ENCODE measurements around the gene ATP5F1E. TPM values are rescaled to one million over a fixed set of nuclear protein-coding genes. Genes with fewer than 3 reads are reported as not detected.
"Not testable (repeated sequence)": the region's sequence is repeated elsewhere in the genome, so short reads cannot be mapped to it uniquely, and the experiment has no call there.

ATP5F1E gene
- total RNA-seq, 1 donor = 35.7 TPM

DNA sequence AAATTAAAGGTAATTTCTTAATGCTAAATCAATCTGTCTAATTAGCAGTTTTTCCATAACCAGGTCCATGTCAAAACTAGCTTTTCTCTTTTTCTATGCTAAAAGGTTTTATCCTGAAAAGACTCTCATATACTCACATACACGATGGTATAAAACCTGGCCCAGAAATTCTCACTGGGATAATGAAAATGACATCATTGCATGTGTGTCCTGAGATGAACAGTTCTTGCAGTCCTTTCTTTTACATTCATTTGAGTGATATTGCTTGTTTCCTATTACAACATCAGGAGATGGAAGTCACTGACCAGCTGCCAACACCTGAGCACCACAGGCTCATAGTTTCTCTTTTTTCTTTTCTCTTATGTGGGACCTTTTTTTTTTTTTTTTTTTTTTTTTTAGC is 18.3 kb upstream of the ATP5F1E start:
- no peaks in the 10 kb centered on the region for H3K9me3 ChIP-seq (ENCODE audit: low read depth, low read length)
- no peaks in the 10 kb centered on the region for H3K4me1 ChIP-seq (ENCODE audit: insufficient read depth, low read length)
- no peak overlapping the region for H3K4me3 ChIP-seq (ENCODE audit: low read length)
- H3K27me3 ChIP-seq (ENCODE audit: insufficient read depth, low read length) = peaks cover 9% of the 10 kb centered on the region

DNA sequence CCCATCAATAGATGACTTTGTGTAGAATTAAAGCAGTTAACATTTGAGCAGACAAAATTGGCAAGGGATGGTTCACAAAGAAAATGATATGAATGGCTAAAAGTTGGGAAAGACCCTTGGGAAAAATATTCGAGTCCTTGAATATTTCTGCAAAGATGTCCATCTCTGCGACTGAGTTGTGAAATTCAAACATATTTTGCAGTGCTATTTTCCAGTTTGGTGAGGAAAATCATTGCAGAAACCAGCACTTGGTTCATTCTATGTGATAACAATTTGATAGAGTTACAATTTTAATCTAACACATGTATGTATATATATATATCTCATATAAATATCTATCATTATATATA is 16.5 kb upstream of the ATP5F1E start:
- Histone ChIP-seq H3K4me1 (ENCODE audit: insufficient read depth, low read length) (peaks cover 3% of the 10 kb centered on the region), H3K4me3 (ENCODE audit: low read length) (no peak overlapping the region), H3K9me3 (ENCODE audit: low read depth, low read length) (no peaks in the 10 kb centered on the region), H3K27me3 (ENCODE audit: insufficient read depth, low read length) (peaks cover 9% of the 10 kb centered on the region)

DNA sequence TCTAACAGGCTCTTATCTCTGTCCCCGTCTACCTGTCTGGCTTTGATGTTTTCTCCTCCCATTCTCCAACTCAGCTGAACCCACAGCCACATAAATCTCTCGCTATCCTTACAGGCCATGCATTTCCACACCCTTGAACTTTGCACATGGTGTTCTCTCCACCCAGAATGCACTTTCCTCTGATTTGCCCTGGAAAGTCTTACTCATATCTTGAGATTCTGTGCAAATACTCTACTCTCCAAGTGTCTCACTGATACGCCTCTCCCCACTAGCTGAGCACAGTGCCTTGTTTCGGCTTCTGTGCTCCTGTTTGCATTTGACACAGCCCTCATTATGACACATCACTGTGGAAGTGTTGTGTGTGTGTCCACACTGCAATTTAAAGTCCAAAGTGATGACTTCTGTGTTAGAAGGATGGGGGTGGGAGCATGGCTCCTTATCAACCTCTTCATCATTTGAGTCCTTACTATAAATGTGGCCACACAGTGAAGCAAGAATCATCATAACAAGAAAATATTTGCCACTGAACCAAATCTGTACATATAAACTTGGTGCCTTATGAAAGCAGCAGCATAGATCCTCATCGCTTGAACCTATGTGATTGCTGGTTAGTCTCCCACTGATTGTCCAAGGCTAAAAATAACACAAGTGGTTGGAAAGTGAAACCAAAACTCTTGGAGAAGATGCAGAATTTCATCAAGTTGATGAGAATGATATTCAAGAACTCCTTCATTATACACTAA is 16.0 kb upstream of the ATP5F1E start:
- peaks cover 9% of the 10 kb centered on the region for H3K4me1 ChIP-seq (ENCODE audit: insufficient read depth, low read length)
- no peak overlapping the region for H3K4me3 ChIP-seq (ENCODE audit: low read length)
- H3K27me3 ChIP-seq (ENCODE audit: insufficient read depth, low read length) = peaks cover 9% of the 10 kb centered on the region
- no peaks in the 10 kb centered on the region for H3K9me3 ChIP-seq (ENCODE audit: low read depth, low read length)

DNA sequence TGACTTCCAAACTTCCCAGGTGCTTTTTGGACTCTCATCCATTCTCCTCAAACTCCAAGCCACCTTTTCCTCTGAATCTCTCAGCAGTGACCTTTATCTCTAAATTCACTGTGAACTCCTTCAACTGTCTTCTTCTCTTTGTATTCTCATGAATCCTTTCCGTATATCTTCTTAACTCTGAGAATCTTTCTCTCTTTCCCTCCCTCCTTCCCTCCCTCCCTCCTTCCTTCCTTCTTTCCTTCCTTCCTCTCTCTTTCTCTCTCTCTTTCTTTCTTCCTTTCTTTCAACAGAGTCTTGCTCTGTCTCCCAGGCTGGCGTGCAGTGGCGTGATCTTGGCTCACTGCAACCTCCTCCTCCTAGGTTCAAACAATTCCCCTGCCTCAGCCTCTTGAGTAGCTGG is 14.7 kb upstream of the ATP5F1E start:
- H3K4me1 ChIP-seq (ENCODE audit: insufficient read depth, low read length) = peaks cover 15% of the 10 kb centered on the region
- no peak overlapping the region for H3K4me3 ChIP-seq (ENCODE audit: low read length)
- H3K9me3 ChIP-seq (ENCODE audit: low read depth, low read length) = no peaks in the 10 kb centered on the region
- H3K27me3 ChIP-seq (ENCODE audit: insufficient read depth, low read length) = peaks cover 9% of the 10 kb centered on the region

DNA sequence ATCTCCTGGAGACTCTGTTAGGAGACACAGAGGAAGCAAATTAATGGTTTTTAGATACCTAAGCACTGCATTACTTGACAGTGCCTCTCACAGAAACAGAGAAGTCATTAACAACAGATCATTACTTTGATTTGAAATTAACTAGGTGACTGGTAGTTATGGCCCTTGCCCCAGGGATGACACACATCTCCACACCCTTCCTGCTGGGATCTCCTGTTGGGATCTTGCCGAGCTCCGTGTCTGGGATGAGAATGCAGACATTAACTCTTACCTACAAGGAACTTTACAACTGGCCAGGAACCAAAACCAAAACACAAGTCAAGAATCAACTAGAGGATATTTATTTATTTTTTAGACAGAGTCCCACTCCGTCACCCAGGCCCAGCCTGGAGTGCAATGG is 12.7 kb upstream of the ATP5F1E start:
- H3K9me3 ChIP-seq (ENCODE audit: low read depth, low read length) = no peaks in the 10 kb centered on the region
- H3K4me1 ChIP-seq (ENCODE audit: insufficient read depth, low read length) = peaks cover 36% of the 10 kb centered on the region
- H3K4me3 ChIP-seq (ENCODE audit: low read length) = no peak overlapping the region
- H3K27me3 ChIP-seq (ENCODE audit: insufficient read depth, low read length) = no peaks in the 10 kb centered on the region

DNA sequence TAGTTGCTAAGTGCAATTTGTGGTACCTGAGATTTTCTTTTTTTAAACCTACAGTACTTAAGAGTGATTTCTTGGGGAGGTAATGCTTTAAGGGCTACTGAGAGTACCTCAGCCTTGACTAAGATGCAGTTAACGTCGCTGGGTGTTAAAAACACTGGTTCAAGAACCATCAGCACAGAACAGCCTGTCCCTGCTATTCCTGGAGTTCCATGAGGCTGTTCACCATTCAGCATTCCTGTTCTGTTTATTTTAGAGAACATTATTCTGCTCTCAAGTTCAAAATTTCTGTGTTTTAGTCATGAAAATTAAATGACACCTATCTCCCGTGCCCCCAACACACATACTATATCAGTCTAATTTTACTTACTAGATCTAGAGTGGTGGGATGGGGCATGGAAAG is 12.2 kb upstream of the ATP5F1E start:
- no peaks in the 10 kb centered on the region for H3K9me3 ChIP-seq (ENCODE audit: low read depth, low read length)
- no peaks in the 10 kb centered on the region for H3K27me3 ChIP-seq (ENCODE audit: insufficient read depth, low read length)
- no peak overlapping the region for H3K4me3 ChIP-seq (ENCODE audit: low read length)
- H3K4me1 ChIP-seq (ENCODE audit: insufficient read depth, low read length) = peaks cover 39% of the 10 kb centered on the region

DNA sequence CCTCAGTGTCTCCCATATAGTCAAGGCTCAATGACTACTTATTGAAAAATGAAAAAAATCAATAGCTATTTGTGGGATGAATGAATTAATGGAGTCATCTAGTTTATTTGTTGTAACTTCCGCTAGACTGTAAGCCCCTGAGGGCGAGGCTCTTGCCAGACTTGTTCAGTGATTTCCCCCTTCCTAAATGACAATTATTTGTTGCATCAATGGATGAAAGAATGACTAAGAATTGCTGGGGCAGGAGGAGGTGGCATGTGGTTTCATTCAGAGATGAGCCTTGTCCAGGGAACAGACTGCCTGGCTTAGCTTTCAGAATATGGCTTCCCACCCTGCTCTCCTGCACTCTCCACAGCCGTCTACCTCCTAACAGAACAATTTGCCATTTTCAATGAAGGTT is 11.6 kb upstream of the ATP5F1E start:
- Histone ChIP-seq H3K9me3 (ENCODE audit: low read depth, low read length) (no peaks in the 10 kb centered on the region), H3K4me1 (ENCODE audit: insufficient read depth, low read length) (peaks cover 39% of the 10 kb centered on the region), H3K4me3 (ENCODE audit: low read length) (no peak overlapping the region), H3K27me3 (ENCODE audit: insufficient read depth, low read length) (no peaks in the 10 kb centered on the region)

DNA sequence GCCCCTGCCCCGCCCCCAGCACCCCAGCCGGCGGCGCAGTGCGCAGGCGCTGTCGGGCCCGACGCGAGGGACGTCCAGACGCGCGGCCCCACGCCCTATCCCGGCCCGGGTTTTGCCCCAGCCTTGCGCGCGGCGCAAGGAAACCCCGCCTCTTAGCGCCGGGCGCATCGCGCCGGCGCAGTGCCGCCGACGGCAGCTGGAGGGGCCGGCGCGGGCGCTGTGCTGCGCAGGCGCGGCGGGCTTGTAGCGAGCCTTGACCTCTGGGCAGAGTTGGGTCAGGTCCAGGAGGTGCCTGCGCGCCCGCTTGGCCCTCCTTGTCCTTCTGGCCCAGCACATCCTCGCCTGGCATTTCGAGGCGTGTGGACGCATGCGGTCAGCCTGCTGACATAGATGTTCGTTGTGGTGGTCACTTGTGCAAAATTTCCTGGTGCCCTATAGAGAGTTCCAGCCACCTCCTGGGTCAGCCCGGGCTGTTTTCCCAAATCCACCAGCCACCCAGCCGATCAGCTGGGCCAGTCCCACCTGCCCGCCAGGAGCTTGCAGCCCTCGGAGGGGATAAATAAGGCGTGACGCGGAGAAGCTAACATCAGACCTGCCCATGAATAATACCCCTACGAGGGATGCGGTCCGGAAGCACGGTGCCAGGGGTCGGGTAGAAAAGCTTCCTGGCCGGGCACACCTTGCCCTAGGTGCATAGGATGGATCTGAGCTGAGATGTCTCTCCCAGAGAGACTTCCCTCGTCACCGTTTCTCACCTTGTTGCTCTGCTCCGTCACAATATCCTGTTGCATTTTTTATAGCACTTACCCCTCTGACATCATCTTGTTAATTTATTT is 10.9 kb upstream of the ATP5F1E start:
- Histone ChIP-seq H3K4me3 (ENCODE audit: low read length) (peak overlapping the region; percentile 80), H3K9me3 (ENCODE audit: low read depth, low read length) (no peaks in the 10 kb centered on the region), H3K4me1 (ENCODE audit: insufficient read depth, low read length) (peaks cover 39% of the 10 kb centered on the region), H3K27me3 (ENCODE audit: insufficient read depth, low read length) (no peaks in the 10 kb centered on the region)

DNA sequence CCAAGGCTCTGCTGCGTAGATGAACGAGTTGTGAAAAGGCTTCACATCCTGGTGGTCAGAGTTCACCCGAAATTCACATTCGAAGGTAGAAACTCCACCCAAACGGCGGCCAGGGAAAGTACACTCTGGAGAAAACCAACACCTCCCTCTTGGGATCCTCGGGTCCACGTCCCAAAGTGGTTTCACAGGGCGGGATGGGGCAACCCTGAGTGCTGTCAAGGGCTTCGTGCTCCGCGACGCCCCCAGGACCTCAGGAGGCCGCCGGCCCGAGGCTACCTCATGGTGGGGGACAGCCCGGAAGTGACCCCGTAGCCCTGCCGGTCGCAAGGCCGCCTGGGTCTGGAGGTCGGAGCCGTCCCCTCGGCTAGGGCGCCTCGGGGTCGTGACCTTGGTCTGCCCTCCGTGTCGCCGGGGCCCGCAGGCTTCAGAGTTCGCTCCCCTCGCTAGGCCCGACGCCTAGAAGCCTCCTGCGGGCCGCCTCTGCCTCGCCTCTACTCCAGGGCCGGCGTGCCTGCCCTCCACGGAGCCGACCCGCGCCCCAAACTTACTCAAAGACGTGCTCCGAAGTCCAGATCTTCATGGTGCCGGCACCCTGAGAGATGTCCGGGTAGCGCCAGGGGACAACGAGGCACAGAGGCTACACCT is 10.1 kb upstream of the ATP5F1E start, which contains the start of gene PRELID3B:
TSS of gene PRELID3B (minus strand) at position 636 of the 645 bp plus-strand sequence. CDS start at position 580, 56 bp downstream.
- H3K27me3 ChIP-seq (ENCODE audit: insufficient read depth, low read length) = no peaks in the 10 kb centered on the region
- H3K4me1 ChIP-seq (ENCODE audit: insufficient read depth, low read length) = peaks cover 39% of the 10 kb centered on the region
- no peaks in the 10 kb centered on the region for H3K9me3 ChIP-seq (ENCODE audit: low read depth, low read length)
- peak within 1 kb of the TSS; percentile 80 for H3K4me3 ChIP-seq (ENCODE audit: low read length)

DNA sequence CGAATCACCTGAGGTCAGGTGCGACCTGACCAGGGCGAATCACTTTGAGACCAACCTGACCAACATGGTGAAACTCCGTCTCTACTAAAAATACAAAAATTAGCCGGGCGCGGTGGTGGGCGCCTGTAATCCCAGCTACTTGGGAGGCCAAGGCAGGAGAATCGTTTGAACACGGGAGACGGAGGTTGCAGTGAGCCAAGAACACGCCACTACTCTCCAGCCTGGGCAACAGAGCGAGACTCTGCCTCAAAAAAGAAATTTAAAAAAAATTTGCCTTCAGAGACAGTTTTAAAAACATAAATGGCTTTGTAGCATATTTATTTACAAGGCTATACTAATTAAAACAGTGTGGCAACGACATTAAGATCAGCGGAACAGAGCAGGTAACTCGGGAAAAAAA is 9.4 kb upstream of the ATP5F1E start:
- peak overlapping the region; percentile 80 for H3K4me3 ChIP-seq (ENCODE audit: low read length)
- not testable (repeated sequence) for H3K9me3 ChIP-seq (ENCODE audit: low read depth, low read length); H3K27me3 ChIP-seq (ENCODE audit: insufficient read depth, low read length)
- peaks cover 39% of the 10 kb centered on the region for H3K4me1 ChIP-seq (ENCODE audit: insufficient read depth, low read length)

DNA sequence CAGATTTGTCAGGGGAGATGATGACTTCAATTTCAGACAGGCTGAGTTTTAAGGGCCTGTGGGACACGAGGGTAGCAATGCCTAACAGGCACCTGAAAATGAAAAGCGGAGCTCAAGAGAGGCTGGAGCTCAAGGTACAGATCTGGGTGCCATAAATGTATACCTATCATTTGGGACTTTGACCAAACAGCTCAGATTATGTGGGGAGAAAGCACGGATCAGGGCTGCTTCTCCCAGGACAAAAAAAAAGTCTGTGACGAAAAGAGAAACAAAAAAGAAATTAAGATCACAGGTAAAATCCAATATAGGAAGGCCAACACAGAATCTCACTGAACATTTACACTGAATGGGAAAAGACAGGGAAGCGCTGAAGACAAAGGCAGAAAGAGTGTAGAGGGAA is 8.5 kb upstream of the ATP5F1E start:
- H3K4me1 ChIP-seq (ENCODE audit: insufficient read depth, low read length) = peaks cover 39% of the 10 kb centered on the region
- H3K27me3 ChIP-seq (ENCODE audit: insufficient read depth, low read length) = no peaks in the 10 kb centered on the region
- no peaks in the 10 kb centered on the region for H3K9me3 ChIP-seq (ENCODE audit: low read depth, low read length)
- H3K4me3 ChIP-seq (ENCODE audit: low read length) = no peak overlapping the region

DNA sequence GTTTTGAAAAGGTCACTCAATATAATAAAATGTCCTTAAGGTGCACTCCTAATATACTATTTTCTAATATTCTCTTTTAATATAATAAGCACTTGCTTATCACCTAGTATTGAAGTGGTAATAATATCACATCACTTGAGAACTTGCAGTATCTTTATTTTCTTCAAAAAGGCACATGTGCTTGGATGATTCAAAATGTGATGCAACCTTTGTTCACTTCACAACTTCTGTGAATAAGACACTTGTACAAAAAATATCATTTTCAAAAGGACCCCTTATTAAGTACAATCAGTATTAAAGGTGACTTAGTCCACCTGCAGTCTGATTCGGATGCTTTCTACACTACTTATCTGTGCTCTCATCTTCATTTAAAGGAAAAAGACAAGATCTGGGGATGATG is 7.1 kb upstream of the ATP5F1E start:
- Histone ChIP-seq H3K4me3 (ENCODE audit: low read length) (no peak overlapping the region), H3K9me3 (ENCODE audit: low read depth, low read length) (no peaks in the 10 kb centered on the region), H3K4me1 (ENCODE audit: insufficient read depth, low read length) (peaks cover 39% of the 10 kb centered on the region), H3K27me3 (ENCODE audit: insufficient read depth, low read length) (no peaks in the 10 kb centered on the region)

DNA sequence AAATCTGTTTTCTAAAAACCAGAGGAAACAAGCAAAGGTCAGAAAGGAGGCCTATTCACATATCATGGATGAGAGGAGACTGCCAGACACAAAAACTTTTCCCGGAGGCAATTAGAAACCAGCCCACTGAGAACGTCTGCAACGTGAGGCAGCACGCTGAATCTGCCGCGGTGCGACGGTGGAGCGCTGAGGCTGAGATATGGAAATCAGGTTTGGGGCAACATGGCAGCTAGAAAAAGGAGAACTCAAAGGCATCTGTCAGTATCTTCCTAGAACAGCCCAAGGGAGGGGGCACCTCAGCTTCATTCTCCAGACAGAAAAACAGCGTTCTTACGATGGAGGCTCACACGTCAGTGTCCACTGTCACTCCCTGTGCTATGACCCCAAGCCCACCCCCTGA is 5.3 kb upstream of the ATP5F1E start:
- H3K4me3 ChIP-seq (ENCODE audit: low read length) = no peak overlapping the region
- peaks cover 32% of the 10 kb centered on the region for H3K4me1 ChIP-seq (ENCODE audit: insufficient read depth, low read length)
- no peaks in the 10 kb centered on the region for H3K9me3 ChIP-seq (ENCODE audit: low read depth, low read length)
- H3K27me3 ChIP-seq (ENCODE audit: insufficient read depth, low read length) = no peaks in the 10 kb centered on the region

DNA sequence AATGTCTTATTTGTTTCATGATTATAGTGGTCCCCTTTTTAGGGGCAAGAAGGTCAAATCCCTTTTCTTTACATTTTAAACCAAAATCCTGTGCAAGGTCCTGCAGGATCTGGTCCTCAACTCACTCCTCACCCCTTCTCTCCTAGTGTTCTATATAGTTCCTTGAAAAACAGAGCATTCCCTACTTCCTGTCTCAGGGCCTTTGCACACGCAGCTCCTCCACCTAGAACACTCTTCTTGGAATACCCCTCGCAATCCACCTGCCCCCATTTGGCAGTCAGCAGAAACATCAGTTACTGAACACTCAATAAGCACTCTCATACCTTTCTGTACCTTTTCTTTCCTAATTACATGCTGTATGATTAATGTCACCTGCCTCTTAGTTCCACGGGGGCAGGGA is 3.2 kb upstream of the ATP5F1E start:
- H3K4me3 ChIP-seq (ENCODE audit: low read length) = no peak overlapping the region
- H3K9me3 ChIP-seq (ENCODE audit: low read depth, low read length) = no peaks in the 10 kb centered on the region
- H3K4me1 ChIP-seq (ENCODE audit: insufficient read depth, low read length) = peaks cover 26% of the 10 kb centered on the region
- no peaks in the 10 kb centered on the region for H3K27me3 ChIP-seq (ENCODE audit: insufficient read depth, low read length)

DNA sequence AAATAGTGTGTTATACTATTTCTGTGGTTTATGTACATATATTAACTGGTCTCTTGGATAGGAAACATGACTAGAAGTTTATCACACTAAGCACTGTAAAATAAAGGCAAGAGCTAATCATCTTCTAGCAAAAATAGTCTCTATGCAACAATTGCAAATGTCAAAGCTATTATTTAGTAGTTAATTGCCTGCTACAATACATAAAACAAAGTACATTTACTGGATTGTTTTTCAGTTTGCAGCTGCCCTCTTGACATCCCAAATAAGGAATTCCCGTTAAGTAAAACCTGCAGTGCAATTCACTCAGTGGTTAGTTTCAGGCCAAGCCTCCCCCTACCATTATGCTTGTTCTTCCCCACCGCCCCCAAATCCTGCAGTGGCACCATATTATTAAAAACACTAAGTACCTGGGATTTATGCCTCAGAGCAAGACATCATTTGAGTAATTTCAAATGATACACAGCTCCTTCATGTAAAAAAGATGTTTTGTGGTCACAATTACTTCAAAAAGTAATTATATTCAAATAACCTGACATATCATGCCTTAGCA is 1.6 kb upstream of the ATP5F1E start:
- no peak overlapping the region for H3K4me3 ChIP-seq (ENCODE audit: low read length)
- no peaks in the 10 kb centered on the region for H3K9me3 ChIP-seq (ENCODE audit: low read depth, low read length)
- no peaks in the 10 kb centered on the region for H3K27me3 ChIP-seq (ENCODE audit: insufficient read depth, low read length)
- peaks cover 28% of the 10 kb centered on the region for H3K4me1 ChIP-seq (ENCODE audit: insufficient read depth, low read length)

All from mononuclear cell (primary cell).